HepG2 (cell line): ENCODE measurements around the gene ADIPOR1. TPM values are rescaled to one million over a fixed set of nuclear protein-coding genes. Genes with fewer than 3 reads are reported as not detected.
"Not testable (repeated sequence)": the region's sequence is repeated elsewhere in the genome, so short reads cannot be mapped to it uniquely, and the experiment has no call there.

Experiments used
- ATAC-seq: fragments of 200-7000 bp; cut with Tn5 transposase; 3 replicates; pipeline ENCODE4 v1.9.1; 2020; ENCODE audit warnings: mild to moderate bottlenecking, moderate library complexity
- BruUV-seq: library from RNA; stranded (reverse); fragments of 400-500 nt; replicated peaks from 2 replicates; lab custom pipeline; 2021; lab: Mats Ljungman, UMichigan
- CTCF ChIA-PET: fragments of 300-600 bp; formaldehyde crosslinking; extraction: SDS; loops from one replicate; lab custom pipeline; 2021; ENCODE audit warnings: low total read pairs, inconsistent platforms, low intra/inter-chr PET ratio; lab: Yijun Ruan, JAX
- POLR2A ChIA-PET: fragments of 350-600 bp; sonication (Branson Sonifier 250); formaldehyde crosslinking; loops from one replicate; lab custom pipeline; 2020; ENCODE audit warnings: antibody characterized with exemption, inconsistent platforms; lab: Yijun Ruan, JAX
- DNase-seq: peaks from one replicate; pipeline ENCODE4 v3.0.0-alpha.2; 2015; ENCODE audit warnings: low spot score
- FAIRE-seq: peaks from 3 replicates; lab custom pipeline; 2011; peaks lifted over from hg19 to GRCh38; lab: Jason Lieb, UNC
- H2AFZ ChIP-seq: one replicate; pipeline ENCODE4 v1.6.1; 2011; ENCODE audit warnings: low read length, inconsistent platforms
- H3K27ac ChIP-seq: fragments of 300-600 bp; 3 replicates; pipeline ENCODE4 v1.8.0; 2011; ENCODE audit warnings: mixed run types, mild to moderate bottlenecking, mixed read lengths, low read length, inconsistent platforms; ENCODE audit not compliant: insufficient read depth; ENCODE audit errors: extremely low read length
- H3K27me3 ChIP-seq, 2 experiments: fragments of 200-600 bp in 1 of 2; 2 replicates in 1 of 2; 3 replicates in 1 of 2; pipeline versions ENCODE4 v1.6.0 to v1.8.0; 2011; ENCODE audit warnings: low read length in 2 of 2, mild to moderate bottlenecking in 2 of 2, moderate library complexity in 2 of 2, inconsistent platforms in 1 of 2; ENCODE audit not compliant: insufficient read depth in 2 of 2, control insufficient read depth in 1 of 2
- H3K36me3 ChIP-seq, 2 experiments: fragments of 200-600 bp in 1 of 2; replicated peaks in 1 of 2; 2 replicates in 1 of 2; 3 replicates in 1 of 2; pipeline versions ENCODE4 v1.5.1 to v1.8.0; 2011; ENCODE audit warnings: low read length in 2 of 2, inconsistent platforms in 1 of 2; ENCODE audit not compliant: insufficient read depth in 2 of 2, control insufficient read depth in 1 of 2
- H3K4me1 ChIP-seq: 2 replicates; pipeline ENCODE4 v1.5.1; 2012; ENCODE audit warnings: low read length, inconsistent platforms; ENCODE audit not compliant: insufficient read depth
- H3K4me2 ChIP-seq: 2 replicates; pipeline ENCODE4 v1.6.0; 2011; ENCODE audit warnings: low read depth, low read length, inconsistent platforms
- H3K4me3 ChIP-seq, 3 experiments: fragments of 200-600 bp in 1 of 3; sonication (generic), shearing (Covaris generic) in 1 of 3; replicated peaks in 1 of 3; 2 replicates each; pipeline ENCODE4 v1.5.1; 2011 to 2016; ENCODE audit warnings: low read length in 3 of 3, inconsistent platforms in 2 of 3, low read depth in 2 of 3, mild to moderate bottlenecking in 2 of 3, control low read depth in 1 of 3, mixed read lengths in 1 of 3; ENCODE audit not compliant: insufficient read depth in 1 of 3
- H3K79me2 ChIP-seq: one replicate; pipeline ENCODE4 v1.6.1; 2011; ENCODE audit warnings: low read length, inconsistent platforms; ENCODE audit not compliant: insufficient read depth
- H3K9ac ChIP-seq: 2 replicates; pipeline ENCODE4 v1.6.0; 2011; ENCODE audit warnings: mild to moderate bottlenecking, low read depth, low read length, inconsistent platforms; ENCODE audit not compliant: insufficient read depth
- H3K9me3 ChIP-seq: 2 replicates; pipeline ENCODE4 v1.5.1; 2012; ENCODE audit warnings: mild to moderate bottlenecking, low read length
- H4K20me1 ChIP-seq: 2 replicates; pipeline ENCODE4 v1.6.0; 2011; ENCODE audit warnings: inconsistent platforms, mild to moderate bottlenecking, low read length, moderate library complexity; ENCODE audit not compliant: insufficient read depth
- ARID2 ChIP-seq: sonication (generic); formaldehyde crosslinking; IDR thresholded peaks from 2 replicates; pipeline ENCODE4 v1.8.1; 2022; ENCODE audit warnings: mild to moderate bottlenecking, missing genetic modification reagents, borderline replicate concordance
- ATF7-NPFF ChIP-seq: sonication (generic); formaldehyde crosslinking; IDR thresholded peaks from 2 replicates; pipeline ENCODE4 v1.8.1; 2023; ENCODE audit warnings: mild to moderate bottlenecking, low read depth, missing genetic modification reagents, moderate library complexity
- NCOA1 ChIP-seq: sonication (generic); formaldehyde crosslinking; IDR thresholded peaks from 2 replicates; pipeline ENCODE4 v1.9.0; 2021; ENCODE audit warnings: missing genetic modification reagents
- TAF1 ChIP-seq: sonication (generic); formaldehyde crosslinking; IDR thresholded peaks from 2 replicates; pipeline ENCODE4 v1.4.0; 2020; ENCODE audit warnings: missing genetic modification reagents
- ZNF563 ChIP-seq: sonication (generic); formaldehyde crosslinking; IDR thresholded peaks from 2 replicates; pipeline ENCODE4 v1.8.0; 2022; ENCODE audit warnings: mild to moderate bottlenecking, moderate library complexity, missing genetic modification reagents
- ZNF639 ChIP-seq: conservative IDR thresholded peaks from 2 replicates; pipeline ENCODE4 v1.6.1; 2018; ENCODE audit warnings: missing genetic modification reagents
- WGBS: methylation state at CpG from one replicate; pipeline ENCODE4 v1.1.6; 2017; ENCODE audit warnings: low lambda C conversion rate; 5-methylcytosine and 5-hydroxymethylcytosine counted together
- in situ Hi-C: cut with HindIII; loops from 2 replicates; pipeline ENCODE4 v1.10.0; 2017; ENCODE audit warnings: low pct_unique_long_range_greater_than_20kb; ENCODE audit not compliant: extremely low pct_ligation_motif_present
- intact Hi-C: fragments of 100-400 bp; cut with micrococcal nuclease; formaldehyde crosslinking; loops from one replicate; pipeline ENCODE4 v1.10.0; 2022; ENCODE audit not compliant: unreplicated experiment
- polyA plus RNA-seq, 8 experiments: library from polyadenylated mRNA; depleted of rRNA in 3 of 8; stranded (reverse) in 7 of 8; unstranded in 1 of 8; fragments of >200 nt; fragmentation: Illumina TruSeq in 4 of 8; extraction: Trizol in 4 of 8; gene quantifications; 2 replicates each; pipeline versions ENCODE4 v1.2.1 to v1.2.3, GENCODE V29; 2011 to 2016; ENCODE audit warnings: low read depth in 4 of 8, missing spikeins in 1 of 8, mixed read lengths in 1 of 8; ENCODE audit not compliant: insufficient read depth in 1 of 8
- total RNA-seq, 5 experiments: library from RNA; depleted of rRNA; stranded (reverse); fragments of >200 nt; fragmentation: Illumina TruSeq; extraction: Trizol; gene quantifications; 2 replicates each; pipeline ENCODE4 v1.2.3, GENCODE V29; 2016; ENCODE audit warnings: low read depth in 1 of 5

The ADIPOR1 gene
- total and polyA plus RNA-seq, 2 of the 13 experiments (the other 11 are each of a cell fraction or from before 2014, with no cell fraction given), result 60.0 to 141 TPM

GRCh38 chr1:202987255-202987654, 29.1 kb upstream of the ADIPOR1 start:
- FAIRE-seq (no peak), ATAC-seq (no peak)
- Histone ChIP-seq H4K20me1 (no peaks in the 10 kb centered on the region), H3K36me3 (no peaks in the 10 kb centered on the region), H2AFZ (no peak overlapping the region), H3K4me2 (no peak overlapping the region), H3K4me3 (no peak overlapping the region), H3K27ac (no peak overlapping the region), H3K79me2 (no peaks in the 10 kb centered on the region), H3K9me3 (no peaks in the 10 kb centered on the region), H3K27me3 (peaks cover 0 to 17% of the 10 kb centered on the region in 2 experiments; a peak in 3 of 5 replicates)
- no TSS peak for BruUV-seq
- ChIA-PET POLR2A (interaction anchor here (1.8 kb wide), 1 partner anchor 20 kb away, joined by 6 read pairs; the partner anchor contains the start of gene TMEM183A), CTCF (no interaction called here)
- WGBS, result 14% methylated on average over 3 of the region's 7 CpGs
- intact Hi-C loops, result no loop called here
- no peak for TF ChIP-seq NCOA1
- no peak for TF ChIP-seq TAF1
- no peak for TF ChIP-seq ZNF639 (CRISPR knock-in tag)
- no peak for TF ChIP-seq ARID2 (CRISPR knock-in tag)
- no peak for TF ChIP-seq ZNF563
- TF ChIP-seq ATF7-NPFF (CRISPR knock-in tag), result no peak
- TF ChIP-seq, all 625 proteins: peak for 0
- DNase-seq, result no peak
- H3K9ac ChIP-seq, result no peak overlapping the region
- peaks cover 15% of the 10 kb centered on the region for H3K4me1 ChIP-seq
- in situ Hi-C loops, result no loop called here

GRCh38 chr1:202986120-202986519, 28.0 kb upstream of the ADIPOR1 start:
- H3K27me3 ChIP-seq, result peaks cover 0 to 16% of the 10 kb centered on the region in 2 experiments; a peak in 3 of 5 replicates
- H3K36me3 ChIP-seq, H3K9ac ChIP-seq, H3K9me3 ChIP-seq, CTCF ChIA-PET, H4K20me1 ChIP-seq, H3K4me3 ChIP-seq, H2AFZ ChIP-seq, H3K4me2 ChIP-seq, POLR2A ChIA-PET, BruUV-seq, ATAC-seq, intact Hi-C loops, DNase-seq, H3K79me2 ChIP-seq, H3K27ac ChIP-seq, in situ Hi-C loops, FAIRE-seq: not testable (repeated sequence)
- 26% methylated on average over 9 of the region's 9 CpGs for WGBS
- peaks cover 15% of the 10 kb centered on the region for H3K4me1 ChIP-seq
